Spleen (tissue), 11 donors: ENCODE measurements around the gene ASB13. TPM values are rescaled to one million over a fixed set of nuclear protein-coding genes. Genes with fewer than 3 reads are reported as not detected.
A peak's percentile ranks its signal among the peaks of the same experiment; 100 is the strongest.

Experiments
- DNase-seq: peaks from one replicate; pipeline ENCODE4 v3.0.0-alpha.2; 2020
- H3K27ac ChIP-seq, 8 donors: fragments of 200-600 bp; sonication (generic) in 7 of 8; 1 replicate in 4 of 8; 2 replicates in 4 of 8; pipeline versions ENCODE4 v1.5.0 to v1.8.0; 2016 to 2021; ENCODE audit warnings: inconsistent platforms in 4 of 8, mild to moderate bottlenecking in 4 of 8, moderate library complexity in 1 of 8
- H3K27me3 ChIP-seq, 7 donors: fragments of 200-600 bp; sonication (generic) in 6 of 7; replicated peaks in 1 of 7; 1 replicate in 4 of 7; 2 replicates in 3 of 7; pipeline versions ENCODE4 v1.5.0 to v1.8.0; 2016 to 2021; ENCODE audit warnings: inconsistent platforms in 3 of 7, mild to moderate bottlenecking in 1 of 7
- H3K36me3 ChIP-seq, 6 donors: fragments of 200-600 bp; sonication (generic) in 5 of 6; 1 replicate in 4 of 6; 2 replicates in 2 of 6; pipeline versions ENCODE4 v1.5.0 to v1.8.0; 2016 to 2021; ENCODE audit warnings: inconsistent platforms in 2 of 6
- H3K4me1 ChIP-seq, 6 donors: fragments of 200-600 bp; sonication (generic) in 5 of 6; 1 replicate in 3 of 6; 2 replicates in 3 of 6; pipeline versions ENCODE4 v1.5.0 to v1.8.0; 2016 to 2021; ENCODE audit warnings: inconsistent platforms in 3 of 6
- H3K4me3 ChIP-seq, 8 donors: fragments of 200-600 bp; sonication (generic) in 7 of 8; 1 replicate in 4 of 8; 2 replicates in 4 of 8; pipeline versions ENCODE4 v1.5.0 to v1.8.0; 2016 to 2021; ENCODE audit warnings: inconsistent platforms in 4 of 8, mild to moderate bottlenecking in 4 of 8, moderate library complexity in 2 of 8
- H3K9me3 ChIP-seq, 8 donors: fragments of 200-600 bp; sonication (generic) in 7 of 8; 1 replicate in 4 of 8; 2 replicates in 4 of 8; pipeline versions ENCODE4 v1.5.0 to v1.8.0; 2016 to 2021; ENCODE audit warnings: inconsistent platforms in 4 of 8
- CTCF ChIP-seq, 11 experiments: fragments of 200-600 bp in 7 of 11; fragments of 450-650 bp in 4 of 11; sonication (generic) in 4 of 11; IDR thresholded peaks in 8 of 11; conservative IDR thresholded peaks in 3 of 11; 1 replicate in 7 of 11; 2 replicates in 4 of 11; pipeline versions ENCODE4 v1.4.0 to v1.8.0; 2016 to 2021; ENCODE audit warnings: antibody characterized with exemption in 11 of 11, inconsistent platforms in 4 of 11, mild to moderate bottlenecking in 1 of 11
- POLR2A ChIP-seq, 3 donors: fragments of 450-650 bp; IDR thresholded peaks; one replicate each; pipeline ENCODE4 v1.5.1; 2017; ENCODE audit warnings: antibody characterized with exemption in 3 of 3, mild to moderate bottlenecking in 1 of 3
- POLR2AphosphoS5 ChIP-seq, 3 donors: sonication (generic); formaldehyde crosslinking; IDR thresholded peaks; one replicate each; pipeline ENCODE4 v1.5.1; 2017; ENCODE audit warnings: antibody characterized with exemption in 3 of 3
- WGBS, 5 donors: extraction: QIAGEN DNeasy Blood & Tissue Kit in 3 of 5; methylation state at CpG; one replicate each; pipeline versions ENCODE4 v1.1.5 to v1.1.7; 2013 to 2018; 5-methylcytosine and 5-hydroxymethylcytosine counted together
- intact Hi-C: fragments of 100-400 bp; cut with DNase I; formaldehyde crosslinking; loops from one replicate; pipeline ENCODE4 v1.15.0; 2023; ENCODE audit warnings: low total_unique reads
- polyA plus RNA-seq, 3 donors: library from polyadenylated mRNA; stranded (reverse); fragments of 200-250 nt; gene quantifications; one replicate each; pipeline ENCODE4 v1.2.1, GENCODE V29; 2013
- total RNA-seq, 7 donors: library from RNA; depleted of rRNA in 3 of 7; stranded (reverse); fragments of >200 nt in 3 of 7; fragmentation: NEBNext Ultra II Directional in 4 of 7; extraction: Animal tissue kit (Norgen Biotek cat#: 25700) in 4 of 7; gene quantifications; one replicate each; pipeline versions ENCODE4 v1.1.0 to v1.2.1, GENCODE V29; 2016 to 2021
- donor health status: healthy with polysubstance abuse.
- donor health status: DM: no; HTN: no; CAD: no; lungs with moderate emphysema.
- donor health status: DM: no; HTN: no; CAD: no.
- donor health status: Bipolar disorder and iron deficiency.
- donor health status: healthy.
- donor health status: DM: no; HTN: no; CAD: no.
- donor health status: DM: yes; HTN: yes; CAD: no.

ASB13 gene
- total and polyA plus RNA-seq, 10 donors = 17.0 to 29.6 (median 21.8) TPM

GRCh38 chr10:5634918-5635317, 31.5 kb downstream of the ASB13 start:
- WGBS, 5 donors = 79 to 91% (median 87%) methylated on average over 7 of the region's 7 CpGs
- intact Hi-C loops = no loop called here
- Histone ChIP-seq H3K27me3 (no peaks in the 10 kb centered on the region), H3K9me3 (no peaks in the 10 kb centered on the region), H3K27ac (no peak overlapping the region), H3K4me3 (no peak overlapping the region), H3K4me1 (peaks cover 0 to 14% (median 5%) of the 10 kb centered on the region in 6 donors), H3K36me3 (peaks cover 0 to 18% (median 13%) of the 10 kb centered on the region in 6 donors)
- DNase-seq = no peak
- TF ChIP-seq POLR2A (IDR thresholded peaks at IDR 0.05) (no peak), CTCF (IDR thresholded peaks at IDR 0.05 in 8 of 11, conservative IDR thresholded peaks at IDR 0.05 in 3 of 11) (no peak), POLR2AphosphoS5 (IDR thresholded peaks at IDR 0.05) (no peak)

- WGBS, 5 donors = 76 to 85% (median 83%) methylated on average over 6 of the region's 6 CpGs
- Histone ChIP-seq H3K9me3 (no peaks in the 10 kb centered on the region), H3K4me3 (no peak overlapping the region), H3K27me3 (peaks cover 0 to 10% (median 0%) of the 10 kb centered on the region in 7 donors), H3K27ac (peak overlapping the region in 5 of 8 donors; percentile 9 to 55 (median 47)), H3K36me3 (peaks cover 0 to 2% (median under 1%) of the 10 kb centered on the region in 6 donors), H3K4me1 (peaks cover 0 to 30% (median 14%) of the 10 kb centered on the region in 6 donors)
- no peak for DNase-seq
- intact Hi-C loops = no loop called here
- TF ChIP-seq POLR2A (IDR thresholded peaks at IDR 0.05) (no peak), CTCF (IDR thresholded peaks at IDR 0.05 in 8 of 11, conservative IDR thresholded peaks at IDR 0.05 in 3 of 11) (no peak)
Measured at GRCh38 chr10:5633166-5633749, 33.1 kb downstream of the ASB13 start.

- H3K4me1 ChIP-seq = peaks cover 0 to 31% (median 14%) of the 10 kb centered on the region in 6 donors
- intact Hi-C loops = no loop called here
- no peak for DNase-seq
- no peak for TF ChIP-seq POLR2A (IDR thresholded peaks at IDR 0.05)
- H3K4me3 ChIP-seq = no peak overlapping the region
- peaks cover 0 to 10% (median 0%) of the 10 kb centered on the region in 7 donors for H3K27me3 ChIP-seq
- H3K36me3 ChIP-seq = no peaks in the 10 kb centered on the region
- H3K9me3 ChIP-seq = no peaks in the 10 kb centered on the region
- peak overlapping the region in 4 of 8 donors; percentile 26 to 55 (median 49) for H3K27ac ChIP-seq
- WGBS, 5 donors = 63 to 82% (median 78%) methylated on average over 4 of the region's 4 CpGs
Measured at GRCh38 chr10:5632446-5632845, 33.9 kb downstream of the ASB13 start.

DNA sequence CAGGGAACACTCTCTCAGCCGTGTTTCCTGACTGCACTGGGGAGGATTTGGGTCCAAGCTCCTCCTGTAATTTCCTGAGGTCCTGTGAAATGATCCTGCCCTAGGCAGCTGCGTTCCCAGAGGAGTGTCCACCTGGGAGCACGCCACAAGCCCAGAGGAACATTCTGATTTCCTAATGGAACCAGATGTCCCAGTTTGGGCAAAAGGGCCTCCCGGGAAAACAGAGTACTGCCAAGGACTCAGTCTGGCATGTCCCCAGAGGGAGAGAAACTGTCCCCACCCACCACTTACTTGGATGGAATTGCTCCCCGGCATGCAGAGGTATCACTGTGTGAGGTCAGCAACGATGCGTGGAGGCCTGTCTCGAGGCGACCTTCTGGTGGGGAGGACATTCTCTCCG, 34.5 kb downstream of the ASB13 start:
- H3K36me3 ChIP-seq = no peaks in the 10 kb centered on the region
- no peak for TF ChIP-seq POLR2A (IDR thresholded peaks at IDR 0.05)
- TF ChIP-seq POLR2AphosphoS5 (IDR thresholded peaks at IDR 0.05) = no peak
- TF ChIP-seq CTCF (IDR thresholded peaks at IDR 0.05 in 8 of 11, conservative IDR thresholded peaks at IDR 0.05 in 3 of 11) = no peak
- peaks cover 0 to 31% (median 14%) of the 10 kb centered on the region in 6 donors for H3K4me1 ChIP-seq
- H3K4me3 ChIP-seq = no peak overlapping the region
- no peak for DNase-seq
- intact Hi-C loops = no loop called here
- no peaks in the 10 kb centered on the region for H3K9me3 ChIP-seq
- WGBS, 5 donors = 61 to 84% (median 79%) methylated on average over 10 of the region's 10 CpGs
- peaks cover 0 to 10% (median 0%) of the 10 kb centered on the region in 7 donors for H3K27me3 ChIP-seq
- peak overlapping the region in 3 of 8 donors; percentile 26 to 55 (median 47) for H3K27ac ChIP-seq
